DOHH2 (cell line): ENCODE measurements around the gene PHF11.

Experiments used
- H3F3A ChIP-seq: fragments of 200-600 bp; sonication (generic), shearing (Covaris generic); 2 replicates; pipeline ENCODE4 v1.6.0; 2016; ENCODE audit warnings: antibody characterized with exemption, mild to moderate bottlenecking; ENCODE audit not compliant: control insufficient read depth, insufficient read depth
- H3K27ac ChIP-seq: fragments of 200-600 bp; sonication (generic); 2 replicates; pipeline ENCODE4 v1.5.1; 2014; ENCODE audit warnings: low read depth, mild to moderate bottlenecking, low read length, moderate library complexity
- H3K27me3 ChIP-seq: fragments of 200-600 bp; sonication (generic); 2 replicates; pipeline ENCODE4 v1.6.1; 2014; ENCODE audit warnings: mild to moderate bottlenecking, low read length, mixed read lengths; ENCODE audit not compliant: control insufficient read depth
- H3K36me3 ChIP-seq: fragments of 200-600 bp; sonication (generic); 2 replicates; pipeline ENCODE4 v1.6.1; 2014; ENCODE audit warnings: mild to moderate bottlenecking, low read length, moderate library complexity, mixed read lengths; ENCODE audit not compliant: control insufficient read depth
- H3K4me1 ChIP-seq: fragments of 200-600 bp; sonication (generic); 2 replicates; pipeline ENCODE4 v1.6.1; 2014; ENCODE audit warnings: mild to moderate bottlenecking, low read length, mixed read lengths; ENCODE audit not compliant: control insufficient read depth
- H3K4me2 ChIP-seq: fragments of 200-600 bp; sonication (generic); 2 replicates; pipeline ENCODE4 v1.6.0; 2014; ENCODE audit warnings: mild to moderate bottlenecking, low read length, moderate library complexity
- H3K4me3 ChIP-seq: fragments of 200-600 bp; sonication (generic); 2 replicates; pipeline ENCODE4 v1.5.1; 2014; ENCODE audit warnings: mild to moderate bottlenecking, low read length, mixed read lengths
- H3K79me2 ChIP-seq: fragments of 200-600 bp; sonication (generic); 2 replicates; pipeline ENCODE4 v1.6.1; 2014; ENCODE audit warnings: mild to moderate bottlenecking, low read length, mixed read lengths; ENCODE audit not compliant: control insufficient read depth
- H3K9me2 ChIP-seq: fragments of 200-600 bp; sonication (generic); replicated peaks from 2 replicates; pipeline ENCODE4 v1.6.1; 2014; ENCODE audit warnings: mild to moderate bottlenecking, low read length, mixed read lengths; ENCODE audit not compliant: control insufficient read depth
- H3K9me3 ChIP-seq: fragments of 200-600 bp; sonication (generic); 2 replicates; pipeline ENCODE4 v1.6.1; 2014; ENCODE audit warnings: antibody characterized with exemption, low read length, mixed read lengths; ENCODE audit not compliant: control insufficient read depth, insufficient read depth
- H4K20me1 ChIP-seq: fragments of 200-600 bp; sonication (generic); 2 replicates; pipeline ENCODE4 v1.6.0; 2014; ENCODE audit warnings: low read depth, mild to moderate bottlenecking, antibody characterized with exemption, low read length, moderate library complexity; ENCODE audit not compliant: control insufficient read depth, insufficient read depth
- EZH2phosphoT487 ChIP-seq: fragments of 200-600 bp; sonication (generic); IDR thresholded peaks from 2 replicates; pipeline ENCODE4 v1.6.1; 2017; ENCODE audit warnings: borderline replicate concordance, mild to moderate bottlenecking, antibody characterized with exemption, low read length, moderate library complexity, mixed read lengths
- TF ChIP-seq, protein P1 (sequence below): fragments of 200-600 bp; sonication (generic); IDR thresholded peaks from one replicate; pipeline ENCODE4 v1.5.1; 2014; ENCODE audit warnings: antibody characterized with exemption, mild to moderate bottlenecking, low read depth, low read length; ENCODE audit not compliant: poor library complexity, severe bottlenecking

PHF11 gene

DNA sequence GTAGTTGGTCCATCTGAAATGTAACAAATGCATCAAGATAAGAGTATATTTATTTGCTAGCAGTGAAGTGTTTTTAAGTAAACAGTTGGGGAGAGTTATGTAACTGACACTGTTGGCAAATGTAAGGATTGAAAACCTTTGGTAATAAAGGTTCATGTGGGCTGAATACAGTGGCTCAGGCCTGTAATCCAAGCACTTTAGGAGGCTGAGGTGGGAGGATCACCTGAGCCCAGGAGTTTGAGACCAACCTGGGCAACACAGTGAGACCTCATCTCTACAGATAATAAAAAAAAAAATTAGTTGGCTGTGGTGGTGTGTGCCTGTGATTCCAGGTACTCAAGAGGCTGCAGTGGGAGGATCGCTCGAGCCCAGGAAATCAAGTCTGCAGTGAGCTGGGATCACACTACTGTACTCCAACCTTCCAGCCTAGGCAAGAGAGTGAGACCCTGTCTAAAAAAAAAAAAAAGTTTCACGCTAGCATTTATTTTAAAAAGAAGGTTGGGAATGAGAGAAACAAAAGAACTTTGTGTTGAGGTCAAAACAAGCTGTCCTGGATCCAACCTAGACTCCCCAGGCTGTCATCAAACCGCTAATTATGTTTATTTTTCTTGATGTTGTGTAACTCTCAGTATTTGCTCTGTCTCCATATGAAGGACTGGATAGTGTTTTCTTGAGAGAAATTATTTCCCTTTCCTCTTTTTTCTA lies 31.0 kb upstream of the PHF11 start:
- no peaks in the 10 kb centered on the region for H4K20me1 ChIP-seq
- H3F3A ChIP-seq = no peaks in the 10 kb centered on the region
- no peaks in the 10 kb centered on the region for H3K9me2 ChIP-seq
- H3K4me2 ChIP-seq = no peak overlapping the region
- no peaks in the 10 kb centered on the region for H3K27me3 ChIP-seq
- H3K4me3 ChIP-seq = no peak overlapping the region
- H3K36me3 ChIP-seq = peaks cover 81% of the 10 kb centered on the region
- TF ChIP-seq EZH2phosphoT487 = no peak
- TF ChIP-seq, protein P1, sequence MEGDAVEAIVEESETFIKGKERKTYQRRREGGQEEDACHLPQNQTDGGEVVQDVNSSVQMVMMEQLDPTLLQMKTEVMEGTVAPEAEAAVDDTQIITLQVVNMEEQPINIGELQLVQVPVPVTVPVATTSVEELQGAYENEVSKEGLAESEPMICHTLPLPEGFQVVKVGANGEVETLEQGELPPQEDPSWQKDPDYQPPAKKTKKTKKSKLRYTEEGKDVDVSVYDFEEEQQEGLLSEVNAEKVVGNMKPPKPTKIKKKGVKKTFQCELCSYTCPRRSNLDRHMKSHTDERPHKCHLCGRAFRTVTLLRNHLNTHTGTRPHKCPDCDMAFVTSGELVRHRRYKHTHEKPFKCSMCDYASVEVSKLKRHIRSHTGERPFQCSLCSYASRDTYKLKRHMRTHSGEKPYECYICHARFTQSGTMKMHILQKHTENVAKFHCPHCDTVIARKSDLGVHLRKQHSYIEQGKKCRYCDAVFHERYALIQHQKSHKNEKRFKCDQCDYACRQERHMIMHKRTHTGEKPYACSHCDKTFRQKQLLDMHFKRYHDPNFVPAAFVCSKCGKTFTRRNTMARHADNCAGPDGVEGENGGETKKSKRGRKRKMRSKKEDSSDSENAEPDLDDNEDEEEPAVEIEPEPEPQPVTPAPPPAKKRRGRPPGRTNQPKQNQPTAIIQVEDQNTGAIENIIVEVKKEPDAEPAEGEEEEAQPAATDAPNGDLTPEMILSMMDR = no peak
- H3K4me1 ChIP-seq = no peaks in the 10 kb centered on the region
- H3K27ac ChIP-seq = no peak overlapping the region
- peaks cover 4% of the 10 kb centered on the region; the same call in 1 of the 2 replicates for H3K9me3 ChIP-seq
- H3K79me2 ChIP-seq = no peaks in the 10 kb centered on the region

DNA sequence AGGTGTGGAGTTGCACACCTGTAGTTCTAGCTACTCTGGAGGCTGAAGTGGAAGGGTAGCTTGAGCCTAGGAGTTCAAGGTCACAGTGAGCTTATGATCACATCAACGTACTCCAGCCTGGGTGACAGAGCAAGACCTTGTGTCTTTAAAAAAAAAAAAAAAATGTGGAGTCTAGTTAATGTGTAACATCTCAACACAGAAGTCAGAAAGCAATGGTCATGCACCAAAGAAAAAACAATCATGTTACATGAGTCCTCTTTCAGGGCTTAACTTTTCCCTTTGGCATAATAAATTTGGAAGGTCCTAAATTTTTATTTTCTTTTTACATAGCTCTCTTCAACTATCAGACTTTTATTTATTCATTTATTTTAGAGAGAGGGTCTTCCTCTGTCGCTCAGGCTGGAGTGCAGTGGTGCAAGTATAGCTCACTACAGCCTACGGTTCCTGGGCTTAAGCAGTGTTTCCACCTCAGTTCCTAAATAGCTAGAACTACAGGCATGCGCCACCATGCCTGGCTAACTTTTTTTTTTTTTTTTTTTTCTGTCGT lies 29.4 kb upstream of the PHF11 start:
- H3K79me2 ChIP-seq = no peaks in the 10 kb centered on the region
- no peaks in the 10 kb centered on the region for H3F3A ChIP-seq
- H3K27me3 ChIP-seq = no peaks in the 10 kb centered on the region
- no peak overlapping the region for H3K4me2 ChIP-seq
- H3K4me3 ChIP-seq = no peak overlapping the region
- H3K27ac ChIP-seq = no peak overlapping the region
- peaks cover 81% of the 10 kb centered on the region for H3K36me3 ChIP-seq
- H3K4me1 ChIP-seq = no peaks in the 10 kb centered on the region
- TF ChIP-seq, protein P1 = no peak
- TF ChIP-seq EZH2phosphoT487 = no peak
- no peaks in the 10 kb centered on the region for H4K20me1 ChIP-seq
- H3K9me2 ChIP-seq = no peaks in the 10 kb centered on the region
- H3K9me3 ChIP-seq = peaks cover 4% of the 10 kb centered on the region; the same call in 1 of the 2 replicates

DNA sequence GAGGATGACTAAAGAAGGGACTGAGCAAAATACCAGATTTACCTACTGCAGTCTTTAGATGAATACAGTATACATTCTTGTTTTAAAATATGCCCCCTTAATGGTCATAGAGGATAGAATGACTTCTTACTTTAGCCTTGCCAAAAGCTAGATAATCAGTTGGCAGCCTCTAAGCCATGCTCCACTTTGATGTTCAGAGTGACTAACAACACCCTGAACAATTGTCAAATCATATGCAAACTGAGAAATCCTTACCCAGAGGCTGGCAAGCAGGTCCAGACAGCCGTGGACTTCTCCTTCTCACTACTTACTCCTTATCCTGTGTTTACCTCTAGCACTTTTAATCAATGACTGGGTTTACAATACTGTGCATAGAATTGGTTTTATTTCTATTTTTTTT lies 23.6 kb upstream of the PHF11 start:
- no peaks in the 10 kb centered on the region for H3K27me3 ChIP-seq
- no peaks in the 10 kb centered on the region for H3F3A ChIP-seq
- H3K9me2 ChIP-seq = no peaks in the 10 kb centered on the region
- H3K79me2 ChIP-seq = no peaks in the 10 kb centered on the region
- TF ChIP-seq, protein P1 = no peak
- no peak for TF ChIP-seq EZH2phosphoT487
- no peak overlapping the region for H3K4me2 ChIP-seq
- no peaks in the 10 kb centered on the region for H3K9me3 ChIP-seq
- peaks cover 82% of the 10 kb centered on the region for H3K36me3 ChIP-seq
- H3K4me3 ChIP-seq = no peak overlapping the region
- H3K4me1 ChIP-seq = no peaks in the 10 kb centered on the region
- no peaks in the 10 kb centered on the region for H4K20me1 ChIP-seq
- no peak overlapping the region for H3K27ac ChIP-seq
